Fibroblast of lung (primary cell): ENCODE results near the gene NLE1. TPM values are rescaled to one million over a fixed set of nuclear protein-coding genes. Genes with fewer than 3 reads are reported as not detected.
"Not testable (repeated sequence)": the region's sequence is repeated elsewhere in the genome, so short reads cannot be mapped to it uniquely, and the experiment has no call there.

ENCODE experiments used
- DNase-seq, 2 donors: peaks; one replicate each; pipeline versions ENCODE4 v3.0.0 to v3.0.0-alpha.2; 2010; ENCODE audit warnings: low read depth in 2 of 2
- H2AFZ ChIP-seq: 2 replicates; pipeline ENCODE4 v1.5.1; 2012; ENCODE audit warnings: low read length, control low read depth, inconsistent platforms
- H3K27ac ChIP-seq: 2 replicates; pipeline ENCODE4 v1.5.1; 2011; ENCODE audit warnings: low read length, control low read depth; ENCODE audit not compliant: insufficient read depth
- H3K27me3 ChIP-seq: 2 replicates; pipeline ENCODE4 v1.5.1; 2011; ENCODE audit warnings: mild to moderate bottlenecking, low read length; ENCODE audit not compliant: control insufficient read depth, insufficient read depth
- H3K36me3 ChIP-seq: 2 replicates; pipeline ENCODE4 v1.5.1; 2011; ENCODE audit warnings: low read length; ENCODE audit not compliant: control insufficient read depth, insufficient read depth
- H3K4me1 ChIP-seq: 2 replicates; pipeline ENCODE4 v1.5.1; 2011; ENCODE audit warnings: low read length; ENCODE audit not compliant: control insufficient read depth, insufficient read depth; ENCODE audit errors: extremely low read depth
- H3K4me2 ChIP-seq: 2 replicates; pipeline ENCODE4 v1.5.1; 2011; ENCODE audit warnings: low read length, control low read depth; ENCODE audit not compliant: insufficient read depth; ENCODE audit errors: extremely low read depth
- H3K4me3 ChIP-seq, 4 experiments: fragments of 200-600 bp in 1 of 4; sonication (generic) in 1 of 4; replicated peaks in 1 of 4; 2 replicates each; pipeline ENCODE4 v1.5.1; 2011 to 2016; ENCODE audit warnings: low read length in 4 of 4, low read depth in 3 of 4, mild to moderate bottlenecking in 3 of 4, control low read depth in 2 of 4, inconsistent platforms in 1 of 4, mixed read lengths in 1 of 4; ENCODE audit not compliant: insufficient read depth in 1 of 4; ENCODE audit errors: control extremely low read depth in 1 of 4
- H3K79me2 ChIP-seq: 2 replicates; pipeline ENCODE4 v1.5.1; 2012; ENCODE audit warnings: mild to moderate bottlenecking, low read length, inconsistent platforms; ENCODE audit not compliant: control insufficient read depth, insufficient read depth
- H3K9ac ChIP-seq: 2 replicates; pipeline ENCODE4 v1.5.1; 2011; ENCODE audit warnings: mild to moderate bottlenecking, low read length, control low read depth; ENCODE audit not compliant: insufficient read depth
- H3K9me3 ChIP-seq: 2 replicates; pipeline ENCODE4 v1.5.1; 2012; ENCODE audit warnings: low read depth, low read length; ENCODE audit not compliant: control insufficient read depth, insufficient read depth
- H4K20me1 ChIP-seq: 2 replicates; pipeline ENCODE4 v1.5.1; 2011; ENCODE audit warnings: low read length; ENCODE audit not compliant: control insufficient read depth, insufficient read depth; ENCODE audit errors: extremely low read depth
- EZH2 ChIP-seq: IDR thresholded peaks from 2 replicates; pipeline ENCODE4 v1.5.1; 2012; ENCODE audit warnings: low read length, control low read depth, mild to moderate bottlenecking; ENCODE audit errors: missing control alignments
- polyA plus RNA-seq, 2 donors: library from polyadenylated mRNA; depleted of rRNA in 1 of 2; stranded (reverse) in 1 of 2; unstranded in 1 of 2; fragments of >200 nt; gene quantifications; 2 replicates each; pipeline ENCODE4 v1.2.1, GENCODE V29; 2011 to 2012; ENCODE audit warnings: missing spikeins in 1 of 2
- total RNA-seq: library from RNA; depleted of rRNA; stranded (reverse); fragments of >200 nt; gene quantifications from 2 replicates; pipeline ENCODE4 v1.2.1, GENCODE V29; 2014
- TF ChIP-seq, protein P1 (sequence below), 2 donors: IDR thresholded peaks in 1 of 2; conservative IDR thresholded peaks in 1 of 2; 1 replicate in 1 of 2; 2 replicates in 1 of 2; pipeline ENCODE4 v1.5.1; 2011 to 2012; ENCODE audit warnings: low read length in 2 of 2, control low read depth in 1 of 2, inconsistent platforms in 1 of 2, low read depth in 1 of 2, mild to moderate bottlenecking in 1 of 2

The NLE1 gene
- total and polyA plus RNA-seq, 2 donors (not counting 1 experiment from before 2014, with no cell fraction given), result 9.4 to 20.5 TPM

DNA sequence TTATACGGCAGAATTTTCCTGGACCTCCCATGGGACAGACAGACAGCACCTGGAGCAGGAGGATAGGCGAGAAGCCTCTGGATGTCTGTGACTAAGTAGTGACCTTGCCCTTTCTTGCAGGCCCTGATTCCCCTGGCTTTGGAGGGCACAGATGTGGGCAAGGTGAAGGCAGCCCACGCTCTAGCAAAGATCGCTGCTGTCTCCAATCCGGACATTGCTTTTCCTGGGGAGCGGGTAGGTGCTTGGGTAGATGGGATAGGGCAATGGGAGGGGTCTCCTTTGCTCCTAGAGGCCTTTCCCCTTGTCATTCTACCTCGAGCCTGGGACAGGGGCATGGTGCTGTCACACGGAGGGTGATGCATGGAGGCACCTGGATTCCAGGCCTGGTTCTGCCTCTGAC lies 34.8 kb upstream of the NLE1 start:
- H3K4me1 ChIP-seq, result no peaks in the 10 kb centered on the region
- no peaks in the 10 kb centered on the region for H4K20me1 ChIP-seq
- H3K4me3 ChIP-seq, result no peak overlapping the region
- H3K9me3 ChIP-seq, result no peaks in the 10 kb centered on the region
- TF ChIP-seq EZH2, result no peak
- TF ChIP-seq, protein P1, sequence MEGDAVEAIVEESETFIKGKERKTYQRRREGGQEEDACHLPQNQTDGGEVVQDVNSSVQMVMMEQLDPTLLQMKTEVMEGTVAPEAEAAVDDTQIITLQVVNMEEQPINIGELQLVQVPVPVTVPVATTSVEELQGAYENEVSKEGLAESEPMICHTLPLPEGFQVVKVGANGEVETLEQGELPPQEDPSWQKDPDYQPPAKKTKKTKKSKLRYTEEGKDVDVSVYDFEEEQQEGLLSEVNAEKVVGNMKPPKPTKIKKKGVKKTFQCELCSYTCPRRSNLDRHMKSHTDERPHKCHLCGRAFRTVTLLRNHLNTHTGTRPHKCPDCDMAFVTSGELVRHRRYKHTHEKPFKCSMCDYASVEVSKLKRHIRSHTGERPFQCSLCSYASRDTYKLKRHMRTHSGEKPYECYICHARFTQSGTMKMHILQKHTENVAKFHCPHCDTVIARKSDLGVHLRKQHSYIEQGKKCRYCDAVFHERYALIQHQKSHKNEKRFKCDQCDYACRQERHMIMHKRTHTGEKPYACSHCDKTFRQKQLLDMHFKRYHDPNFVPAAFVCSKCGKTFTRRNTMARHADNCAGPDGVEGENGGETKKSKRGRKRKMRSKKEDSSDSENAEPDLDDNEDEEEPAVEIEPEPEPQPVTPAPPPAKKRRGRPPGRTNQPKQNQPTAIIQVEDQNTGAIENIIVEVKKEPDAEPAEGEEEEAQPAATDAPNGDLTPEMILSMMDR (conservative IDR thresholded peaks at IDR 0.05 in 1 of 2, IDR thresholded peaks at IDR 0.05 in 1 of 2; ENCODE audit: low read depth in 1 of 2, low read length in 2 of 2), result no peak
- H3K9ac ChIP-seq, result no peak overlapping the region
- DNase-seq, result no peak
- no peak overlapping the region for H2AFZ ChIP-seq
- H3K79me2 ChIP-seq, result no peaks in the 10 kb centered on the region
- H3K27me3 ChIP-seq, result peaks cover 5% of the 10 kb centered on the region
- no peaks in the 10 kb centered on the region for H3K36me3 ChIP-seq
- no peak overlapping the region for H3K4me2 ChIP-seq
- H3K27ac ChIP-seq, result no peak overlapping the region

DNA sequence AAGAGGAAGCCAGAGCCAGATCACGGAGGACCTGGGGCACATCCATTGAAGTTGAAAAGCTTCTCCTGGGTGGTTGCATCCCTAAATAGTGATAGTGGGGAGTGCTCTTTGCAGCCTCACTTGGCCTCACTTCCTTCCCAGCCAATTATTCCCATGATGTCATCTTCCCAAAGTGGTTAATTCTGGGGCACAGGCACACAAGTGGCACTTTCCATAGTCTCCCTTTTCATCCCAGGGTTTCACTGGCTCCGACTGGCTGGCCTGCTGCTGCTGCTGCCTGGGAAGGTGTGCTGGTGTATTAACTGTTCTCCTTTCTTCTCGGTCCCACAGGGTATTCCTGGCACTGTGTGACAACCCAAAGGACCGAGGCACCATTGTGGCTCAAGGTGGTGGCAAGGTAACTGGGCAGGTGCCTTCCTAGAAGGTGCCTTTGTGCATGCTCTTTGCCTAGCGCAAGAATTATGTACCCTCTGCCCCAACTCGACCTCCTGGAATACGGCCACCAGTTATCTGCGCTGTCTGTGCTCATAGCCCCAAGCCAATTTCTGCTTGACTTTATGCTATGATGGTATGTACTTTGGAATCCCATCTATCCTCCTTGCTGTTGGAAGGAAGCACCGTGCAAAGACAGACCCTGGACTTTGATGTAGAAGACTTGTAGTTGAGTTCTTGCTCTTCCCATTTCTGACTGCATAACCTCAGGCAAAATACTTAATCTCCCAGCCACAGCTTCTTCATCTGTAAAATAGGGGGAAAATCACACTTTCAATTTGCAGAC lies 33.7 kb upstream of the NLE1 start:
- Histone ChIP-seq H3K27ac (no peak overlapping the region), H3K36me3 (no peaks in the 10 kb centered on the region), H3K4me1 (no peaks in the 10 kb centered on the region), H3K9ac (no peak overlapping the region), H3K27me3 (peaks cover 5% of the 10 kb centered on the region), H3K4me3 (no peak overlapping the region), H3K4me2 (no peak overlapping the region), H2AFZ (no peak overlapping the region), H4K20me1 (no peaks in the 10 kb centered on the region), H3K9me3 (no peaks in the 10 kb centered on the region), H3K79me2 (no peaks in the 10 kb centered on the region)
- TF ChIP-seq EZH2, result no peak
- TF ChIP-seq, protein P1 (conservative IDR thresholded peaks at IDR 0.05 in 1 of 2, IDR thresholded peaks at IDR 0.05 in 1 of 2; ENCODE audit: low read depth in 1 of 2, low read length in 2 of 2), result no peak
- no peak for DNase-seq

DNA sequence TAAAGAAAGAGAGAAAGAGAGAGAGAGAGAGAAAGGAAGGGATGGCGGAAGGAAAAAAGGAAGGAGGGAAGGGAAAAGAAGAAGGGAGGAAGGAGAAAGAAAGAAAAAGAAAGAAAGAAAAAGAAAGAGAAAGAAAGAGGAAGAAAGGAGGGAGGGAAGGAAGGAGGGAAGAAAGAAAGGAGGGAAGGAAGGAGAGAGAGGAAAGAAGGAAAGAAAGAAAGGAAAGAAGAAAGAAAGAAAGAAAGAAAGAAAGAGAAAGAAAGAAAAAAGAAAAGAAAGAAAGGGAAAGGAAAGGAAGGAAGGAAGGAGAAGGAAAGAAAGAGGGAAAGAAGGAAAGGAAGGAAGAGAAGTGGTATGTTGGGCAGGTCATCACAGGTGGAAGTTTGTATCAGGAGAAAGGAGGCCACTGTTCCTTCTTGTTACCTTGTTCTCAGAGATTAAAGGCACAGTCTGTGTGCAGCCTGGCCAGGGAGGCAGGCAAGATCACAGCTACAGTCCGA lies 32.8 kb upstream of the NLE1 start:
- Histone ChIP-seq H3K4me1 (no peaks in the 10 kb centered on the region), H3K9ac (no peak overlapping the region), H3K27me3 (peaks cover 5% of the 10 kb centered on the region), H3K79me2 (no peaks in the 10 kb centered on the region), H3K27ac (no peak overlapping the region), H4K20me1 (no peaks in the 10 kb centered on the region), H3K4me2 (no peak overlapping the region), H3K4me3 (no peak overlapping the region), H2AFZ (no peak overlapping the region), H3K36me3 (no peaks in the 10 kb centered on the region), H3K9me3 (no peaks in the 10 kb centered on the region)
- DNase-seq, result no peak
- TF ChIP-seq EZH2, result no peak
- TF ChIP-seq, protein P1 (conservative IDR thresholded peaks at IDR 0.05 in 1 of 2, IDR thresholded peaks at IDR 0.05 in 1 of 2; ENCODE audit: low read depth in 1 of 2, low read length in 2 of 2), result no peak

DNA sequence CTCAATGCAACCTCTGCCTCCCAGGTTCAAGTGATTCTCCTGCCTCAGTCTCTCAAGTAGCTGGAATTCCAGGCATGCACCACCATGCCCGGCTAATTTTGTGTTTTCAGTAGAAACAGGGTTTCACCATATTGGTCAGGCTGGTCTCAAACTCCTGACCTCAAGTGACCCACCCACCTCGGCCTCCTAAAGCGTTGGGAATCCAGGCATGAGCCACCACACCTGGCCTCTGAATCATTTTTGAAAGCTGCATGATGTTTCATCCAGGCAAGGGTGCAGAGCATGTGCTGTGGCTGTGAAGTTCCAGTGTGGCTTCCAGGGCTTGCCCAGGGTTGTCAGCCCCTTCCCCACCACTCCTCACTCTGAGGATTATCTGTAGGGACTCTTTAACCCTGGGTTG lies 30.2 kb upstream of the NLE1 start:
- H3K9me3 ChIP-seq, result not testable (repeated sequence)

More for the DNA sequence above, 30.2 kb upstream of the NLE1 start:
- H3K79me2 ChIP-seq, H4K20me1 ChIP-seq, DNase-seq, H3K9ac ChIP-seq, H3K4me1 ChIP-seq, H3K4me3 ChIP-seq, H3K4me2 ChIP-seq, H2AFZ ChIP-seq, H3K27me3 ChIP-seq, H3K36me3 ChIP-seq, H3K27ac ChIP-seq: not testable (repeated sequence)
